HCT116 (cell line): ENCODE measurements around the gene PLCB4. TPM values are rescaled to one million over a fixed set of nuclear protein-coding genes. Genes with fewer than 3 reads are reported as not detected.

Experiments
- ATAC-seq: fragments of 200-7000 bp; cut with Tn5 transposase; 2 replicates; pipeline ENCODE4 v1.9.1; 2020; ENCODE audit warnings: mild to moderate bottlenecking, moderate library complexity
- BruUV-seq: library from RNA; stranded (reverse); fragments of 400-500 nt; replicated peaks from 2 replicates; lab custom pipeline; 2021; lab: Mats Ljungman, UMichigan
- CTCF ChIA-PET: fragments of 300-600 bp; sonication (Branson Sonifier 250); formaldehyde crosslinking; loops from one replicate; lab custom pipeline; 2021; ENCODE audit warnings: antibody characterized with exemption; lab: Charles Lee
- POLR2A ChIA-PET: fragments of 300-600, 350-600 bp; sonication (Branson Sonifier 250); formaldehyde crosslinking; loops from one replicate; lab custom pipeline; 2021; ENCODE audit warnings: antibody characterized with exemption; lab: Charles Lee
- RAD21 ChIA-PET, 2 experiments: fragments of 300-600 bp; sonication (Branson Sonifier 250); formaldehyde crosslinking; loops; one replicate each; lab custom pipeline; 2023; ENCODE audit warnings: low total read pairs in 2 of 2; ENCODE audit not compliant: uncharacterized antibody in 2 of 2, unreplicated experiment in 2 of 2, low non-redundant PET in 1 of 2; lab: Charles Lee
- DNase-seq: peaks from one replicate; pipeline ENCODE4 v3.0.0-alpha.2; 2010; ENCODE audit warnings: low read depth, low spot score
- H2AFZ ChIP-seq: fragments of 200-600 bp; shearing (Covaris generic), sonication (generic); 2 replicates; pipeline ENCODE4 v1.6.1; 2017; ENCODE audit warnings: low read depth, mixed run types, mixed read lengths, antibody characterized with exemption, low read length; ENCODE audit not compliant: poor library complexity, severe bottlenecking
- H3K27ac ChIP-seq: 2 replicates; pipeline ENCODE4 v1.5.1; 2012; ENCODE audit warnings: low read depth, low read length
- H3K27me3 ChIP-seq: fragments of 200-600 bp; sonication (generic); 2 replicates; pipeline ENCODE4 v1.6.1; 2016; ENCODE audit warnings: mixed run types, low read length, mixed read lengths; ENCODE audit not compliant: insufficient read depth
- H3K36me3 ChIP-seq, 2 experiments: fragments of 200-500 bp in 1 of 2; fragments of 200-600 bp in 1 of 2; sonication (Bioruptor generic) in 1 of 2; sonication (generic) in 1 of 2; 2 replicates each; pipeline versions ENCODE4 v1.5.1 to v1.6.1; 2014 to 2016; ENCODE audit warnings: low read length in 2 of 2, inconsistent platforms in 1 of 2, mixed read lengths in 1 of 2, mixed run types in 1 of 2; ENCODE audit not compliant: insufficient read depth in 2 of 2, control insufficient read depth in 1 of 2
- H3K4me1 ChIP-seq, 2 experiments: fragments of 200-600 bp in 1 of 2; sonication (generic) in 1 of 2; 2 replicates each; pipeline versions ENCODE4 v1.5.1 to v1.6.1; 2012 to 2017; ENCODE audit warnings: low read length in 2 of 2, inconsistent platforms in 1 of 2, mild to moderate bottlenecking in 1 of 2, mixed read lengths in 1 of 2, mixed run types in 1 of 2, moderate library complexity in 1 of 2; ENCODE audit not compliant: insufficient read depth in 2 of 2, control insufficient read depth in 1 of 2
- H3K4me2 ChIP-seq: fragments of 200-600 bp; sonication (generic); 2 replicates; pipeline ENCODE4 v1.6.1; 2017; ENCODE audit warnings: mixed run types, low read length, mixed read lengths
- H3K4me3 ChIP-seq, 2 experiments: fragments of 200-600 bp in 1 of 2; sonication (generic) in 1 of 2; replicated peaks in 1 of 2; 2 replicates each; pipeline ENCODE4 v1.5.1; 2011 to 2016; ENCODE audit warnings: low read length in 2 of 2, control low read depth in 1 of 2, low read depth in 1 of 2, mild to moderate bottlenecking in 1 of 2, mixed read lengths in 1 of 2, mixed run types in 1 of 2
- H3K79me2 ChIP-seq: fragments of 200-600 bp; sonication (generic); 2 replicates; pipeline ENCODE4 v1.6.1; 2017; ENCODE audit warnings: mild to moderate bottlenecking, mixed run types, low read length, moderate library complexity, mixed read lengths; ENCODE audit not compliant: insufficient read depth
- H3K9ac ChIP-seq: fragments of 200-600 bp; sonication (generic); 2 replicates; pipeline ENCODE4 v1.6.1; 2016; ENCODE audit warnings: low read length, mixed read lengths
- H3K9me2 ChIP-seq: fragments of 200-600 bp; sonication (generic), shearing (Covaris generic); 2 replicates; pipeline ENCODE4 v1.6.1; 2017; ENCODE audit warnings: mixed run types, mild to moderate bottlenecking, moderate library complexity; ENCODE audit not compliant: insufficient read depth
- H3K9me3 ChIP-seq, 2 experiments: fragments of 200-500 bp in 1 of 2; fragments of 200-600 bp in 1 of 2; sonication (Bioruptor generic) in 1 of 2; sonication (generic) in 1 of 2; 2 replicates each; pipeline ENCODE4 v1.6.1; 2014 to 2017; ENCODE audit warnings: low read length in 2 of 2, mixed read lengths in 2 of 2, inconsistent platforms in 1 of 2, low read depth in 1 of 2, mild to moderate bottlenecking in 1 of 2, mixed run types in 1 of 2, moderate library complexity in 1 of 2; ENCODE audit not compliant: control insufficient read depth in 1 of 2, insufficient read depth in 1 of 2
- H4K20me1 ChIP-seq: fragments of 200-600 bp; sonication (generic), shearing (Covaris generic); 2 replicates; pipeline ENCODE4 v1.6.1; 2017; ENCODE audit warnings: mixed run types, mild to moderate bottlenecking, moderate library complexity; ENCODE audit not compliant: insufficient read depth
- CTCF ChIP-seq, 3 experiments: fragments of 200-600 bp in 1 of 3; sonication (generic) in 1 of 3; IDR thresholded peaks in 2 of 3; conservative IDR thresholded peaks in 1 of 3; 2 replicates each; pipeline ENCODE4 v1.5.1; 2012 to 2017; ENCODE audit warnings: low read depth in 2 of 3, low read length in 2 of 3, antibody characterized with exemption in 1 of 3, borderline replicate concordance in 1 of 3, control low read depth in 1 of 3, mild to moderate bottlenecking in 1 of 3, mixed read lengths in 1 of 3, mixed run types in 1 of 3, moderate library complexity in 1 of 3; ENCODE audit not compliant: insufficient read depth in 1 of 3
- RAD21 ChIP-seq: IDR thresholded peaks from 2 replicates; pipeline ENCODE4 v1.6.1; 2012; ENCODE audit warnings: low read depth, mild to moderate bottlenecking
- intact Hi-C: fragments of 100-400 bp; cut with micrococcal nuclease; formaldehyde crosslinking; loops from 2 replicates; pipeline ENCODE4 v1.10.0; 2022
- total RNA-seq: library from RNA; stranded (reverse); gene quantifications from one replicate; pipeline ENCODE4 v1.2.1, GENCODE V29; 2021; ENCODE audit not compliant: unreplicated experiment
- TF ChIP-seq, protein P1 (sequence below): IDR thresholded peaks from 2 replicates; pipeline ENCODE4 v1.6.1; 2012

The PLCB4 gene
- total RNA-seq, 1 experiment from 2014 or later = 2.5 TPM

- Histone ChIP-seq H3K4me2 (no peak overlapping the region), H3K4me1 (peaks cover 0 to 14% of the 10 kb centered on the region in 2 experiments; a peak in 3 of 4 replicates), H3K79me2 (no peaks in the 10 kb centered on the region), H3K9me2 (no peaks in the 10 kb centered on the region), H3K36me3 (no peaks in the 10 kb centered on the region), H3K9me3 (no peaks in the 10 kb centered on the region), H3K9ac (no peak overlapping the region), H3K27ac (no peak overlapping the region), H3K4me3 (no peak overlapping the region), H3K27me3 (no peaks in the 10 kb centered on the region), H2AFZ (no peak overlapping the region), H4K20me1 (no peaks in the 10 kb centered on the region)
- RAD21 ChIA-PET = interaction anchor here (0.8 to 2.4 kb wide), 5 partner anchors 45 to 204 kb away, joined by 3 to 27 read pairs (median 4); no protein-coding TSS in a partner anchor
- intact Hi-C loops = loop anchor here (1.0 to 5.0 kb wide), 2 partner anchors 202 to 684 kb away; no protein-coding TSS in a partner anchor
- no TSS peak for BruUV-seq
- TF ChIP-seq CTCF (IDR thresholded peaks at IDR 0.05 in 2 of 3, conservative IDR thresholded peaks at IDR 0.05 in 1 of 3; ENCODE audit: borderline replicate concordance in 1 of 3, insufficient read depth in 1 of 3, low read depth in 2 of 3, low read length in 2 of 3) (peak; percentile 63 to 86 (median 74); a peak in 5 of 6 replicates), RAD21 (peak; percentile 80)
- TF ChIP-seq, protein P1, sequence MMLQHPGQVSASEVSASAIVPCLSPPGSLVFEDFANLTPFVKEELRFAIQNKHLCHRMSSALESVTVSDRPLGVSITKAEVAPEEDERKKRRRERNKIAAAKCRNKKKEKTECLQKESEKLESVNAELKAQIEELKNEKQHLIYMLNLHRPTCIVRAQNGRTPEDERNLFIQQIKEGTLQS = no peak
- DNase-seq = peak; percentile 54
- ATAC-seq = peak; percentile 92
- POLR2A ChIA-PET = interaction anchor here (1.4 kb wide), 1 partner anchor 202 kb away, joined by 3 read pairs; no protein-coding TSS in a partner anchor
- CTCF ChIA-PET = interaction anchor here (0.6 to 6.7 kb wide), 19 partner anchors 8 to 686 kb away, joined by 3 to 252 read pairs (median 4); no protein-coding TSS in a partner anchor
Measured at GRCh38 chr20:9407805-9408421, 339.0 kb downstream of the PLCB4 start.
